Measurements from ENCODE around the gene DEPDC7.
"Not testable (repeated sequence)": the region's sequence is repeated elsewhere in the genome, so short reads cannot be mapped to it uniquely, and the experiment has no call there.

DEPDC7 gene

GRCh38 chr11:33027233-33027632 is 11.6 kb downstream of the DEPDC7 start:
- no peak for DNase-seq

- no peak for DNase-seq
These were observed 12.3 kb downstream of the DEPDC7 start for GRCh38 chr11:33027846-33028536.

GRCh38 chr11:33028537-33028914 is 12.8 kb downstream of the DEPDC7 start:
- no peak for DNase-seq

GRCh38 chr11:33029218-33029617 is 13.5 kb downstream of the DEPDC7 start:
- DNase-seq = not testable (repeated sequence)

- no peak for DNase-seq
These were observed 17.8 kb downstream of the DEPDC7 start for GRCh38 chr11:33033493-33033892.

GRCh38 chr11:33035011-33035410 is 19.3 kb downstream of the DEPDC7 start:
- no peak for DNase-seq

- peak; percentile 22 to 76 for DNase-seq
These were observed 23.8 kb downstream of the DEPDC7 start, which contains the start of gene TCP11L1 for GRCh38 chr11:33039274-33040032. Gene TCP11L1 (plus strand): TSS chr11:33039572. CDS start chr11:33043774, 4,202 bp downstream.

GRCh38 chr11:33040033-33040861 is 24.6 kb downstream of the DEPDC7 start:
- peak in 1 of 2 donors; percentile 1 for DNase-seq

GRCh38 chr11:33040862-33041453 is 25.3 kb downstream of the DEPDC7 start:
- no peak for DNase-seq

GRCh38 chr11:33043221-33043830 is 27.6 kb downstream of the DEPDC7 start:
- DNase-seq = no peak

- no peak for DNase-seq
These were observed 28.6 kb downstream of the DEPDC7 start for GRCh38 chr11:33044285-33044756.

GRCh38 chr11:33045551-33046255 is 30.0 kb downstream of the DEPDC7 start:
- no peak for DNase-seq

GRCh38 chr11:33048701-33049100 is 33.0 kb downstream of the DEPDC7 start:
- DNase-seq = peak; percentile 92 to 93

- DNase-seq = not testable (repeated sequence)
These were observed 34.1 kb downstream of the DEPDC7 start for GRCh38 chr11:33049565-33050408.

GRCh38 chr11:33052231-33052630 is 36.6 kb downstream of the DEPDC7 start:
- peak; percentile 54 to 57 for DNase-seq

- no peak for DNase-seq
These were observed 39.7 kb downstream of the DEPDC7 start for GRCh38 chr11:33055375-33055774.

GRCh38 chr11:33057284-33057683 is 41.6 kb downstream of the DEPDC7 start:
- DNase-seq = no peak

- no peak for DNase-seq
These were observed 43.8 kb downstream of the DEPDC7 start for GRCh38 chr11:33059331-33060007.

GRCh38 chr11:33060271-33060670 is 44.6 kb downstream of the DEPDC7 start:
- no peak for DNase-seq

- no peak for DNase-seq
These were observed 46.5 kb downstream of the DEPDC7 start for GRCh38 chr11:33062137-33062536.

Measured in inflammatory macrophage (primary cell).